ENCODE measurements around the gene SDSL.

DNA sequence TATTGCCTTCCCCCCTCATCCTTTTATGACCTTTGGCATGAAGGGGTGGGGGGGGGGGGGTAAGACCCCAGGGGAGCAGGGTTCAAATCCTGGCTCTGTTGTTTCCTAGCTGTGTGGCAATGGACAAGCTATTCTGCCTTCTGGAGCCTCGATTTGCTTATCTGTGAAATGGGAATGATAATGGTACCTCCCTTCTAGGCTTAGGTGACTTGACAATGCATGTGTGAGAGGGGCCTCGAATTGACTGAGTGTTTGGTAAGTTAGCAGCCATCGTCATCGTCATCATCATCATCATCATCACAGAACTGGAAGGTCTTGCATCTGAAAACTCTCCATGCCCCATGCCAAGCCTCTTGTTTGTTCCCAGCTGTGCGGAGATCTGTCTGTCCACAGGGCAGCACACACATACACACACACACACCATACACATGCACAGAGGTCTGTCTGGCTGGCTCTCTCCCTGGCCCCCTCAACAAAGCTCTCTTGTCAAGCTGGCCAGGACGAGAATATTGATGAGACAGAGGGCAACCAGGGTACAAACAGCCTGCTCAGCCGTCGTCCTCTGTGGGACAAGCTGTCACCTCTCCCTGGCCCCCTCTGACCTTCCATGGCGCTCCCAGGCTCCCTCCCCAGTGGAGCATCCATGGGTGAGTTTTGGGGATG lies 12.6 kb upstream of the SDSL start:
- TF ChIP-seq, protein P1, sequence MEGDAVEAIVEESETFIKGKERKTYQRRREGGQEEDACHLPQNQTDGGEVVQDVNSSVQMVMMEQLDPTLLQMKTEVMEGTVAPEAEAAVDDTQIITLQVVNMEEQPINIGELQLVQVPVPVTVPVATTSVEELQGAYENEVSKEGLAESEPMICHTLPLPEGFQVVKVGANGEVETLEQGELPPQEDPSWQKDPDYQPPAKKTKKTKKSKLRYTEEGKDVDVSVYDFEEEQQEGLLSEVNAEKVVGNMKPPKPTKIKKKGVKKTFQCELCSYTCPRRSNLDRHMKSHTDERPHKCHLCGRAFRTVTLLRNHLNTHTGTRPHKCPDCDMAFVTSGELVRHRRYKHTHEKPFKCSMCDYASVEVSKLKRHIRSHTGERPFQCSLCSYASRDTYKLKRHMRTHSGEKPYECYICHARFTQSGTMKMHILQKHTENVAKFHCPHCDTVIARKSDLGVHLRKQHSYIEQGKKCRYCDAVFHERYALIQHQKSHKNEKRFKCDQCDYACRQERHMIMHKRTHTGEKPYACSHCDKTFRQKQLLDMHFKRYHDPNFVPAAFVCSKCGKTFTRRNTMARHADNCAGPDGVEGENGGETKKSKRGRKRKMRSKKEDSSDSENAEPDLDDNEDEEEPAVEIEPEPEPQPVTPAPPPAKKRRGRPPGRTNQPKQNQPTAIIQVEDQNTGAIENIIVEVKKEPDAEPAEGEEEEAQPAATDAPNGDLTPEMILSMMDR (conservative IDR thresholded peaks at IDR 0.05; ENCODE audit: low read depth in 2 of 2): no peak
- TF ChIP-seq EZH2 (IDR thresholded peaks at IDR 0.05; ENCODE audit: low read depth, unreplicated experiment): no peak
- TF ChIP-seq POLR2AphosphoS5 (IDR thresholded peaks at IDR 0.05; ENCODE audit: low read depth): no peak
- TF ChIP-seq, protein P2, sequence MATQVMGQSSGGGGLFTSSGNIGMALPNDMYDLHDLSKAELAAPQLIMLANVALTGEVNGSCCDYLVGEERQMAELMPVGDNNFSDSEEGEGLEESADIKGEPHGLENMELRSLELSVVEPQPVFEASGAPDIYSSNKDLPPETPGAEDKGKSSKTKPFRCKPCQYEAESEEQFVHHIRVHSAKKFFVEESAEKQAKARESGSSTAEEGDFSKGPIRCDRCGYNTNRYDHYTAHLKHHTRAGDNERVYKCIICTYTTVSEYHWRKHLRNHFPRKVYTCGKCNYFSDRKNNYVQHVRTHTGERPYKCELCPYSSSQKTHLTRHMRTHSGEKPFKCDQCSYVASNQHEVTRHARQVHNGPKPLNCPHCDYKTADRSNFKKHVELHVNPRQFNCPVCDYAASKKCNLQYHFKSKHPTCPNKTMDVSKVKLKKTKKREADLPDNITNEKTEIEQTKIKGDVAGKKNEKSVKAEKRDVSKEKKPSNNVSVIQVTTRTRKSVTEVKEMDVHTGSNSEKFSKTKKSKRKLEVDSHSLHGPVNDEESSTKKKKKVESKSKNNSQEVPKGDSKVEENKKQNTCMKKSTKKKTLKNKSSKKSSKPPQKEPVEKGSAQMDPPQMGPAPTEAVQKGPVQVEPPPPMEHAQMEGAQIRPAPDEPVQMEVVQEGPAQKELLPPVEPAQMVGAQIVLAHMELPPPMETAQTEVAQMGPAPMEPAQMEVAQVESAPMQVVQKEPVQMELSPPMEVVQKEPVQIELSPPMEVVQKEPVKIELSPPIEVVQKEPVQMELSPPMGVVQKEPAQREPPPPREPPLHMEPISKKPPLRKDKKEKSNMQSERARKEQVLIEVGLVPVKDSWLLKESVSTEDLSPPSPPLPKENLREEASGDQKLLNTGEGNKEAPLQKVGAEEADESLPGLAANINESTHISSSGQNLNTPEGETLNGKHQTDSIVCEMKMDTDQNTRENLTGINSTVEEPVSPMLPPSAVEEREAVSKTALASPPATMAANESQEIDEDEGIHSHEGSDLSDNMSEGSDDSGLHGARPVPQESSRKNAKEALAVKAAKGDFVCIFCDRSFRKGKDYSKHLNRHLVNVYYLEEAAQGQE (IDR thresholded peaks at IDR 0.05; ENCODE audit: unreplicated experiment): no peak
- no peak for TF ChIP-seq EZH2phosphoT487 (IDR thresholded peaks at IDR 0.05; ENCODE audit: unreplicated experiment)
- no peak for TF ChIP-seq ZNF114 (CRISPR knock-in tag; IDR thresholded peaks at IDR 0.05)
- no peak for TF ChIP-seq STAT1 (IDR thresholded peaks at IDR 0.05; ENCODE audit: unreplicated experiment)
- no peak for TF ChIP-seq JUNB (IDR thresholded peaks at IDR 0.05; ENCODE audit: unreplicated experiment)
- TF ChIP-seq, protein P3, sequence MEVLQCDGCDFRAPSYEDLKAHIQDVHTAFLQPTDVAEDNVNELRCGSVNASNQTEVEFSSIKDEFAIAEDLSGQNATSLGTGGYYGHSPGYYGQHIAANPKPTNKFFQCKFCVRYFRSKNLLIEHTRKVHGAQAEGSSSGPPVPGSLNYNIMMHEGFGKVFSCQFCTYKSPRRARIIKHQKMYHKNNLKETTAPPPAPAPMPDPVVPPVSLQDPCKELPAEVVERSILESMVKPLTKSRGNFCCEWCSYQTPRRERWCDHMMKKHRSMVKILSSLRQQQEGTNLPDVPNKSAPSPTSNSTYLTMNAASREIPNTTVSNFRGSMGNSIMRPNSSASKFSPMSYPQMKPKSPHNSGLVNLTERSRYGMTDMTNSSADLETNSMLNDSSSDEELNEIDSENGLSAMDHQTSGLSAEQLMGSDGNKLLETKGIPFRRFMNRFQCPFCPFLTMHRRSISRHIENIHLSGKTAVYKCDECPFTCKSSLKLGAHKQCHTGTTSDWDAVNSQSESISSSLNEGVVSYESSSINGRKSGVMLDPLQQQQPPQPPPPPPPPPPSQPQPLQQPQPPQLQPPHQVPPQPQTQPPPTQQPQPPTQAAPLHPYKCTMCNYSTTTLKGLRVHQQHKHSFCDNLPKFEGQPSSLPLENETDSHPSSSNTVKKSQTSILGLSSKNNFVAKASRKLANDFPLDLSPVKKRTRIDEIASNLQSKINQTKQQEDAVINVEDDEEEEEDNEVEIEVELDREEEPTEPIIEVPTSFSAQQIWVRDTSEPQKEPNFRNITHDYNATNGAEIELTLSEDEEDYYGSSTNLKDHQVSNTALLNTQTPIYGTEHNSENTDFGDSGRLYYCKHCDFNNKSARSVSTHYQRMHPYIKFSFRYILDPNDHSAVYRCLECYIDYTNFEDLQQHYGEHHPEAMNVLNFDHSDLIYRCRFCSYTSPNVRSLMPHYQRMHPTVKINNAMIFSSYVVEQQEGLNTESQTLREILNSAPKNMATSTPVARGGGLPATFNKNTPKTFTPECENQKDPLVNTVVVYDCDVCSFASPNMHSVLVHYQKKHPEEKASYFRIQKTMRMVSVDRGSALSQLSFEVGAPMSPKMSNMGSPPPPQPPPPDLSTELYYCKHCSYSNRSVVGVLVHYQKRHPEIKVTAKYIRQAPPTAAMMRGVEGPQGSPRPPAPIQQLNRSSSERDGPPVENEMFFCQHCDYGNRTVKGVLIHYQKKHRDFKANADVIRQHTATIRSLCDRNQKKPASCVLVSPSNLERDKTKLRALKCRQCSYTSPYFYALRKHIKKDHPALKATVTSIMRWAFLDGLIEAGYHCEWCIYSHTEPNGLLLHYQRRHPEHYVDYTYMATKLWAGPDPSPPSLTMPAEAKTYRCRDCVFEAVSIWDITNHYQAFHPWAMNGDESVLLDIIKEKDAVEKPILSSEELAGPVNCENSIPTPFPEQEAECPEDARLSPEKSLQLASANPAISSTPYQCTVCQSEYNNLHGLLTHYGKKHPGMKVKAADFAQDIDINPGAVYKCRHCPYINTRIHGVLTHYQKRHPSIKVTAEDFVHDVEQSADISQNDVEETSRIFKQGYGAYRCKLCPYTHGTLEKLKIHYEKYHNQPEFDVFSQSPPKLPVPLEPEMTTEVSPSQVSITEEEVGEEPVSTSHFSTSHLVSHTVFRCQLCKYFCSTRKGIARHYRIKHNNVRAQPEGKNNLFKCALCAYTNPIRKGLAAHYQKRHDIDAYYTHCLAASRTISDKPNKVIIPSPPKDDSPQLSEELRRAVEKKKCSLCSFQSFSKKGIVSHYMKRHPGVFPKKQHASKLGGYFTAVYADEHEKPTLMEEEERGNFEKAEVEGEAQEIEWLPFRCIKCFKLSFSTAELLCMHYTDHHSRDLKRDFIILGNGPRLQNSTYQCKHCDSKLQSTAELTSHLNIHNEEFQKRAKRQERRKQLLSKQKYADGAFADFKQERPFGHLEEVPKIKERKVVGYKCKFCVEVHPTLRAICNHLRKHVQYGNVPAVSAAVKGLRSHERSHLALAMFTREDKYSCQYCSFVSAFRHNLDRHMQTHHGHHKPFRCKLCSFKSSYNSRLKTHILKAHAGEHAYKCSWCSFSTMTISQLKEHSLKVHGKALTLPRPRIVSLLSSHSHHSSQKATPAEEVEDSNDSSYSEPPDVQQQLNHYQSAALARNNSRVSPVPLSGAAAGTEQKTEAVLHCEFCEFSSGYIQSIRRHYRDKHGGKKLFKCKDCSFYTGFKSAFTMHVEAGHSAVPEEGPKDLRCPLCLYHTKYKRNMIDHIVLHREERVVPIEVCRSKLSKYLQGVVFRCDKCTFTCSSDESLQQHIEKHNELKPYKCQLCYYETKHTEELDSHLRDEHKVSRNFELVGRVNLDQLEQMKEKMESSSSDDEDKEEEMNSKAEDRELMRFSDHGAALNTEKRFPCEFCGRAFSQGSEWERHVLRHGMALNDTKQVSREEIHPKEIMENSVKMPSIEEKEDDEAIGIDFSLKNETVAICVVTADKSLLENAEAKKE (CRISPR knock-in tag; IDR thresholded peaks at IDR 0.05): no peak

Measured in GM23338 (cell line).